ENCODE measurements around the gene PRKN. TPM values are rescaled to one million over a fixed set of nuclear protein-coding genes. Genes with fewer than 3 reads are reported as not detected.

PRKN gene
- total RNA-seq, 1 donor from 2014 or later: 7.0 TPM

- peaks cover 10% of the 10 kb centered on the region for H3K4me1 Mint-ChIP-seq (ENCODE audit: low read depth, unreplicated experiment)
- H3K4me3 Mint-ChIP-seq (ENCODE audit: unreplicated experiment): no peak overlapping the region
- no peaks in the 10 kb centered on the region for H3K27me3 Mint-ChIP-seq (ENCODE audit: unreplicated experiment)
- no peak for DNase-seq
- no peak overlapping the region for H3K27ac Mint-ChIP-seq (ENCODE audit: unreplicated experiment)
- no peaks in the 10 kb centered on the region for H3K36me3 Mint-ChIP-seq (ENCODE audit: unreplicated experiment)
- H3K9me3 Mint-ChIP-seq (ENCODE audit: unreplicated experiment): no peaks in the 10 kb centered on the region
- TF ChIP-seq CTCF (IDR thresholded peaks at IDR 0.05; ENCODE audit: partially characterized antibody, unreplicated experiment): no peak
These were observed 42.6 kb downstream of the PRKN start for GRCh38 chr6:162684961-162685360.

- DNase-seq: no peak
- Mint-ChIP-seq H3K27me3 (ENCODE audit: unreplicated experiment) (no peaks in the 10 kb centered on the region), H3K27ac (ENCODE audit: unreplicated experiment) (no peak overlapping the region), H3K4me3 (ENCODE audit: unreplicated experiment) (no peak overlapping the region), H3K36me3 (ENCODE audit: unreplicated experiment) (no peaks in the 10 kb centered on the region), H3K9me3 (ENCODE audit: unreplicated experiment) (no peaks in the 10 kb centered on the region), H3K4me1 (ENCODE audit: low read depth, unreplicated experiment) (peaks cover 6% of the 10 kb centered on the region)
- no peak for TF ChIP-seq CTCF (IDR thresholded peaks at IDR 0.05; ENCODE audit: partially characterized antibody, unreplicated experiment)
These were observed 43.5 kb downstream of the PRKN start for GRCh38 chr6:162684052-162684451.

GRCh38 chr6:162683135-162683534 lies 44.4 kb downstream of the PRKN start:
- Mint-ChIP-seq H3K4me3 (ENCODE audit: unreplicated experiment) (no peak overlapping the region), H3K4me1 (ENCODE audit: low read depth, unreplicated experiment) (peaks cover 1% of the 10 kb centered on the region), H3K36me3 (ENCODE audit: unreplicated experiment) (no peaks in the 10 kb centered on the region), H3K27me3 (ENCODE audit: unreplicated experiment) (no peaks in the 10 kb centered on the region), H3K27ac (ENCODE audit: unreplicated experiment) (no peak overlapping the region), H3K9me3 (ENCODE audit: unreplicated experiment) (no peaks in the 10 kb centered on the region)
- DNase-seq: no peak
- TF ChIP-seq CTCF (IDR thresholded peaks at IDR 0.05; ENCODE audit: partially characterized antibody, unreplicated experiment): no peak

- peaks cover 1% of the 10 kb centered on the region for H3K4me1 Mint-ChIP-seq (ENCODE audit: low read depth, unreplicated experiment)
- no peaks in the 10 kb centered on the region for H3K27me3 Mint-ChIP-seq (ENCODE audit: unreplicated experiment)
- no peak for TF ChIP-seq CTCF (IDR thresholded peaks at IDR 0.05; ENCODE audit: partially characterized antibody, unreplicated experiment)
- no peaks in the 10 kb centered on the region for H3K9me3 Mint-ChIP-seq (ENCODE audit: unreplicated experiment)
- H3K27ac Mint-ChIP-seq (ENCODE audit: unreplicated experiment): no peak overlapping the region
- no peak overlapping the region for H3K4me3 Mint-ChIP-seq (ENCODE audit: unreplicated experiment)
- no peaks in the 10 kb centered on the region for H3K36me3 Mint-ChIP-seq (ENCODE audit: unreplicated experiment)
- no peak for DNase-seq
These were observed 46.1 kb downstream of the PRKN start for GRCh38 chr6:162681447-162681846.

GRCh38 chr6:162680871-162681270 lies 46.7 kb downstream of the PRKN start:
- DNase-seq: no peak
- Mint-ChIP-seq H3K27ac (ENCODE audit: unreplicated experiment) (no peak overlapping the region), H3K4me3 (ENCODE audit: unreplicated experiment) (no peak overlapping the region), H3K4me1 (ENCODE audit: low read depth, unreplicated experiment) (peaks cover 1% of the 10 kb centered on the region), H3K9me3 (ENCODE audit: unreplicated experiment) (no peaks in the 10 kb centered on the region), H3K27me3 (ENCODE audit: unreplicated experiment) (no peaks in the 10 kb centered on the region), H3K36me3 (ENCODE audit: unreplicated experiment) (no peaks in the 10 kb centered on the region)
- no peak for TF ChIP-seq CTCF (IDR thresholded peaks at IDR 0.05; ENCODE audit: partially characterized antibody, unreplicated experiment)
